Measurements from ENCODE around the gene F7.

DNA sequence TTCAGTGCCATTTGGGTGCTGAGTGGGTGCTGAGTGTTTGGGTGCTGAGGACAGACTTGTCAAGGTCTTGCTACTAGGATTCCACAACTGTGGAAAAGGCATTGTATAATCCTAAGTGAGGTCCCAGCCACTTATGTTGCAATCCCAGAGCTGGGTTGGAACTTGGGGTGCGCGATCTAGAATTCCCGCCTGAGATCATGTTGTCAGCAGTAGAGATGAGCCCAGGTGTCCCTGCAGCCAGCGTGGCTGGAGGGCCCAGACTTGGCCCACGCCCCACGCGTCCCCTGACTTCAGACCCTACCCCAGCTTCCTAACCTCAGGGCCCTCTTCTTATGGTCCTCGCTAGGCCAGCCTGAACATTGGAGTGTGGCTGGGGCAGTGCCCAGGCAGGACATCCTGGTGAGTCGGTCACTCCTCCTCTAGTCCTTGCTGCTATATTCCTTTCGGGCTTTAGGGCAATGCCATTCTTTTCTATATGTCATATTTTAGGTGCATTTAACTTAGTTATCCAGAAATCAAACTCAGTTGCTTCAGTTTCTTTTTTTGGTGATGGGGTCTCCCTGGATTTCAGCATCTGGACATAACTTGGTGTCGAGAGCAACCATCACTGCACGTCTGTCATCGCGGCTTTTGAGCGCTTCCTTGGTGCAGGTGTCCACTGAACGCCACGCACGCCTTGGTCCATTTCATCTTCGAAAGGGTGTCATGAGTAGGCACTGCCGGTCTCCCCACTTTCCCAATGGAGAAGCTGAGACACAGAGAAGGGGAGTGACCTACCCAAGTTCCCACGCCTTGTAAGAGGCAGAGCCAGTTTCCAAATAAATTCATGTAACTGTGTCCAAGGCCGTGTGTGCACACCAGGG lies 46.4 kb upstream of the F7 start:
- TF ChIP-seq, protein P1, sequence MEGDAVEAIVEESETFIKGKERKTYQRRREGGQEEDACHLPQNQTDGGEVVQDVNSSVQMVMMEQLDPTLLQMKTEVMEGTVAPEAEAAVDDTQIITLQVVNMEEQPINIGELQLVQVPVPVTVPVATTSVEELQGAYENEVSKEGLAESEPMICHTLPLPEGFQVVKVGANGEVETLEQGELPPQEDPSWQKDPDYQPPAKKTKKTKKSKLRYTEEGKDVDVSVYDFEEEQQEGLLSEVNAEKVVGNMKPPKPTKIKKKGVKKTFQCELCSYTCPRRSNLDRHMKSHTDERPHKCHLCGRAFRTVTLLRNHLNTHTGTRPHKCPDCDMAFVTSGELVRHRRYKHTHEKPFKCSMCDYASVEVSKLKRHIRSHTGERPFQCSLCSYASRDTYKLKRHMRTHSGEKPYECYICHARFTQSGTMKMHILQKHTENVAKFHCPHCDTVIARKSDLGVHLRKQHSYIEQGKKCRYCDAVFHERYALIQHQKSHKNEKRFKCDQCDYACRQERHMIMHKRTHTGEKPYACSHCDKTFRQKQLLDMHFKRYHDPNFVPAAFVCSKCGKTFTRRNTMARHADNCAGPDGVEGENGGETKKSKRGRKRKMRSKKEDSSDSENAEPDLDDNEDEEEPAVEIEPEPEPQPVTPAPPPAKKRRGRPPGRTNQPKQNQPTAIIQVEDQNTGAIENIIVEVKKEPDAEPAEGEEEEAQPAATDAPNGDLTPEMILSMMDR (IDR thresholded peaks at IDR 0.05 in 8 of 11, conservative IDR thresholded peaks at IDR 0.05 in 3 of 11), result no peak
- no peak for TF ChIP-seq POLR2A (IDR thresholded peaks at IDR 0.05)

Measured in spleen (tissue), 7 donors.